DMS153 treated with DMSO at 0.1 percent for 48 hours (cell line): ENCODE measurements around the gene B3GALT4.

ENCODE experiments used
- DNase-seq: peaks from one replicate; lab custom pipeline; 2025; ENCODE audit not compliant: unreplicated experiment; lab: John Stamatoyannopoulos, UW

The B3GALT4 gene

GRCh38 chr6:33289784-33290315 lies 12.9 kb downstream of the B3GALT4 start:
- no peak for DNase-seq

DNA sequence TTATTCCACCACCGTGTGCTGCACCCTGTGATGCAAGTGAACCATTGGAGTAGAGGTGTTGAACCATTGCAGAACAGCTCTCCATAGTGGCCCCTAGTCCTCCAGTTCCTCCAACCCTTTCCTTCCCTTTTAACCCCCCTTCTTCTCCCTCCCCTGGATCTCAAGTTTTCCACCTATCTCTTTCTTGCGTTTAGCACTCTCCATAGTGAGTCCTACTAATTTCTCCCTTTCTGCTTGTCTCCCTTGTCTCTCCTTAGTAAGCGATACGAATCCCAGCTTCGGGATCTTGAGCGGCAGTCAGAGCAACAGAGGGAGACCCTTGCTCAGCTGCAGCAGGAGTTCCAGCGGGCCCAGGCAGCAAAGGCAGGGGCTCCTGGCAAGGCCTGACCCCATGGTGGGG lies 13.5 kb downstream of the B3GALT4 start:
- no peak for DNase-seq

GRCh38 chr6:33292996-33293682 lies 16.2 kb downstream of the B3GALT4 start:
- no peak for DNase-seq

DNA sequence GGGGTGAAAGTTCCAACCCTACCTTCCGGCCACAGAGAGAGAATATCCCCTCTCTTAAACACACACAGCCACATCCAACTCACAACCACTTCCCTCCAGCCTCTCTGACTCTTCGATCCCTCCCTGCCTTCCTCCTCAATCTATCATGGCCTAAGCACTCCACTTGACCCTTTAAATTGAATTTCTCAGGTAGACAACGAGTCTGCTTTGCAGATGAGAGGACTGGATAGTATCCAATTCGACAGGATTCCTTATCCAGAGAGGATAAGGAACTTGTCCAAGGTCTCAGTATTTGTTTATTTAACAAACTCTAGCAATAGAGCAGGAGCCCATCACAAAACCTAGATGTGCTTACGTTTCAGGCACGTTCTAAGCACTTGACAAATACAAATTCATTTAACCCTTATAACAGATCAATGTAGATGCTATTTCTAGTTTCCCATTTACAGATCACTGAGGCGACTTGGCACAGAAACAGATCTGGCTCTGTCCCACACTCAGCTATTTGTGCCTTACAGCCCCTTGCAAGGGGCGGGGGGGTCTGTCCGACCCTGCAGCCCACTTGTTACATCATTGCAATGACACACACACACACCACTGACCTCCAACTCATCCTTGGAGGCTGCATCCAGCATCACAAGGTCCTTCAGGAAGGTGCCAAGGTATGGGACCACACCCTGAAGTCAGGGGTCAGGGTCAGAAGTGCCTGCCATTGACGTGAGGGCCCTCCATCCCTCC lies 17.3 kb downstream of the B3GALT4 start:
- no peak for DNase-seq

DNA sequence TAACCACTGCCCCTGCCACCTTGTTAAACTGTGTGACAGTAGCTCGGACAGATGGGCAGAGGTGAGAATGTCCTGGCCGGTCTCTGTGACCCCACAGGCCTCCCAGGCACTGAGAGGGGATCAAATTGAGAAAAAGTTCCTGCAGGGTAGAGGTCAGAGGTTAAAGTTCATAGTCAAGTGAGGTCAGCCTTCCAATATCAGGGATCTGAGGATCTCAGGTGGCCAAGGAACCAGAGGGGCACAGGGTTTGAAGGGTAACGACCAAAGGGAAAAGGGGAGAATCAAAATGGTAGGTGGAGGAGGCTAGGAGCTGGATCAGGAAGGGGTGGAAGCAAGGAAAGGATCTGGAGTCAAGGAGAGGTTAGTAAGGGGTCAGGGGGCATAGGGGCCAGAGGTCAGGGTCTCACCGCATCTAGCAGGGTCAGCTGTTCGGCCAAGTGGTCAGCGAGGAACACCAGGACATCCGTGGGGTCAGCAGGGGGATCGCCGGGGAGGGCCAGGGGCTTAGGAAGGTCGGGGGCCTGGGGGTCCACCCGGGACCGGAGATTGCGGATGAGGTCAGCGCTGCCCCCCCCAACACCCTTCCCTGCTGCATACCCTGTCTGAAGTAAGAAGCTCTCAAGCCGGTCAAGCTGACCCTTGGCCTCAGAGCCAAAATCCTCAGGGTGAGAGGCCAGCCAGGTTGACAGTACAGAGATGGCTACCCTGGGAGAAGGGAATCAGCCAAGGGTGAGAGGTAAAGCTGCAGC lies 18.9 kb downstream of the B3GALT4 start:
- DNase-seq, result no peak

DNA sequence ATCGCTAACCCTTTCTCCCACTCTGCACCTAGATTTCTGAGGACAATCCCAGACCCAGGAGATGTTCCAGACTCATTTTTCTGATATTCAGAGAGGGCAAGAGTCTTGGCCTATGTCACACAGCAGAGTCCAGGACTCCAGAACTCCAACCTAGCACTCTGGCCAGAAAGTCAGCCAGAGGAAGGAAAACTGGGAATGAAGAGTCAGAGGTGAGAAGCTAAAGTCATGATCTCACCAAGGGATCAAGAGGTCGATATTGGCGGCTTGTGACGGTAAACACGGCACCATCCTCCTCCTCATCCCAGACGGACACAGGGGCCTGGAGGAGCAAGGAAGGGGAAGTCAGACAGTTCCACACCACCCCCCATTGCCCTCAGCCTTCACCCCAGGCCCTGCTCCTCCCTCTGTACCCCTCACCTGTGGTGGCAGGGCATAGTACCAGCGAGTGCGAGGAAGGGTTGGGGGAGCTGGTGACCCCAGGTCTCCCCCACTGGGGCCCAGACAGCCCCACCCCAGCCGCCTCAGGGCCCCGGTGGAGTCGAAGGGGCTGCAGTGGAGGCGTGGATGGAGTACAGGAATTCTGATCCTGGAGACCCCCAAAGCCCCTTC lies 20.0 kb downstream of the B3GALT4 start:
- no peak for DNase-seq

- no peak for DNase-seq
These were observed 20.6 kb downstream of the B3GALT4 start for GRCh38 chr6:33297406-33297955.

DNA sequence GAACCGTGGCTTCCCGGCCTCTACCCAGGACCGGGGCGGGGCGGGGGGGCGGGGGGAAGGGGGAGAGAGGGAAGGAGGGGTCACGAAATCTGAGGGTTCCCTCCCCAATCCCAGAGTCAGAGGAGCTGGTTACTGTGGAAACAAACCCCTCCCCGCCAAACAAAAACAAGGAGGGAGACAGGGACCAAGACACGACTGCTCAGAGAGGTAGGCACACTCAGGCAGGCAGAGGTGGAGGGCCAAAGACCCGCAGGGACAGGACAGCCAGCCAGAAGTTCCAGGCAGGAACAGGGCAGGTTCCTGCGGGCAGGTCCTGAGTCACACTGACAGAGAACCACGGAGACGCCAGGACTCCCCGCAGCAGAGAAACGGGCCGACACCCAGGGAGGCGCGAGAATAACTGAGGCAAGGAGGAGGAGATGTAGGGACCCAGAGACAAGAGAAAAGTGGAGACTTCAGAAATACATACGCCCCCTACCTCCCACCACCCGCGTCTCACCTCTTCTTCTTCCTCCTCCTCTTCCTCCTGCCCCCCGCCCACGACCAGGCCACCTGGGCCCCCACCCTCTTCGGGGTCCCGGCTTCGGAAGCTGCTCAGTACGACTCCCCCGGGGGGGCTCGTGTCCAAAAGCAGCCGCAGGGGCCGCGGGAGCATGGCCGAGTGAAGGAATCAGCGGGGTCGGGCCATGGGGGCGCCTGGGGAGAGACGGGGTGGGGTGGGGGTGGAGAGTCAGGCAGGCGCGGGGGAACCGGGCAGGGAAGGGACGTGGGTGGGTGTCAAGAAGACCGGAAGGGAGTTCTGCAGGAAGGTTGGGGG lies 21.2 kb downstream of the B3GALT4 start:
- DNase-seq, result peak; percentile 20

GRCh38 chr6:33298773-33299236 lies 21.9 kb downstream of the B3GALT4 start, which contains the start of gene RGL2:
Gene RGL2, minus strand, starts transcription at chr6:33298942. Its CDS starts 332 bp downstream, at chr6:33298610.
- peak; percentile 60 for DNase-seq

- peak; percentile 90 for DNase-seq
These were observed 22.5 kb downstream of the B3GALT4 start for GRCh38 chr6:33299237-33299944.

GRCh38 chr6:33301877-33302276 lies 25.0 kb downstream of the B3GALT4 start:
- DNase-seq, result no peak

- no peak for DNase-seq
These were observed 27.3 kb downstream of the B3GALT4 start for GRCh38 chr6:33304216-33304615.

- no peak for DNase-seq
These were observed 28.1 kb downstream of the B3GALT4 start for GRCh38 chr6:33305052-33305451.

DNA sequence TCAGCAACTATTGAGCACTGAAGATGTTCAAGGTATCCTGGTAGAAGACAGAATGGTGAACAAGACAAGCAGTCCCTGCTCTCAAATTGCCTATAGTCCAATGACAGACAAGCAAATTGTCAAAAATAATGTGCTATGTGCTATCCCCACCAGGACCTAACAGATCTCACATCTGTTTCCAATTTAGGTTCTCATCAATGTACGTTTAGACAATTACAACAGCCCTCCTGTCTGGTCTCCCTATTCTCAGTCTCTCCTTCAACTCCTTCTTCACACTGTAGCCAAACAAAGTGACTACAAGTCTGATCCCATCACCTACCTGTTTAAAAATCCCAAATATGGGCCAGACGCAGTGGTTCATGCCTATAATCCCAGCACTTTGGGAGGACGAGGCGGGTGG lies 29.4 kb downstream of the B3GALT4 start:
- no peak for DNase-seq

GRCh38 chr6:33312361-33313104 lies 35.6 kb downstream of the B3GALT4 start:
- peak; percentile 56 for DNase-seq

- no peak for DNase-seq
These were observed 36.3 kb downstream of the B3GALT4 start for GRCh38 chr6:33313105-33313708.

- DNase-seq, result peak; percentile 3
These were observed 37.0 kb downstream of the B3GALT4 start, which contains the start of gene TAPBP for GRCh38 chr6:33313709-33314514. Gene TAPBP, minus strand, starts transcription at chr6:33314078. Its CDS starts 37 bp downstream, at chr6:33314041.
